HepG2 (cell line): ENCODE data around the gene RPS6KA2. TPM values are rescaled to one million over a fixed set of nuclear protein-coding genes. Genes with fewer than 3 reads are reported as not detected.

Experiments used
- ATAC-seq: fragments of 200-7000 bp; cut with Tn5 transposase; 3 replicates; pipeline ENCODE4 v1.9.1; 2020; ENCODE audit warnings: mild to moderate bottlenecking, moderate library complexity
- BruUV-seq: library from RNA; stranded (reverse); fragments of 400-500 nt; replicated peaks from 2 replicates; lab custom pipeline; 2021; lab: Mats Ljungman, UMichigan
- CTCF ChIA-PET: fragments of 300-600 bp; formaldehyde crosslinking; extraction: SDS; loops from one replicate; lab custom pipeline; 2021; ENCODE audit warnings: low total read pairs, inconsistent platforms, low intra/inter-chr PET ratio; lab: Yijun Ruan, JAX
- POLR2A ChIA-PET: fragments of 350-600 bp; sonication (Branson Sonifier 250); formaldehyde crosslinking; loops from one replicate; lab custom pipeline; 2020; ENCODE audit warnings: antibody characterized with exemption, inconsistent platforms; lab: Yijun Ruan, JAX
- DNase-seq: peaks from one replicate; pipeline ENCODE4 v3.0.0-alpha.2; 2015; ENCODE audit warnings: low spot score
- FAIRE-seq: peaks from 3 replicates; lab custom pipeline; 2011; peaks lifted over from hg19 to GRCh38; lab: Jason Lieb, UNC
- H2AFZ ChIP-seq: one replicate; pipeline ENCODE4 v1.6.1; 2011; ENCODE audit warnings: low read length, inconsistent platforms
- H3K27ac ChIP-seq: fragments of 300-600 bp; 3 replicates; pipeline ENCODE4 v1.8.0; 2011; ENCODE audit warnings: mixed run types, mild to moderate bottlenecking, mixed read lengths, low read length, inconsistent platforms; ENCODE audit not compliant: insufficient read depth; ENCODE audit errors: extremely low read length
- H3K27me3 ChIP-seq, 2 experiments: fragments of 200-600 bp in 1 of 2; 2 replicates in 1 of 2; 3 replicates in 1 of 2; pipeline versions ENCODE4 v1.6.0 to v1.8.0; 2011; ENCODE audit warnings: low read length in 2 of 2, mild to moderate bottlenecking in 2 of 2, moderate library complexity in 2 of 2, inconsistent platforms in 1 of 2; ENCODE audit not compliant: insufficient read depth in 2 of 2, control insufficient read depth in 1 of 2
- H3K36me3 ChIP-seq, 2 experiments: fragments of 200-600 bp in 1 of 2; replicated peaks in 1 of 2; 2 replicates in 1 of 2; 3 replicates in 1 of 2; pipeline versions ENCODE4 v1.5.1 to v1.8.0; 2011; ENCODE audit warnings: low read length in 2 of 2, inconsistent platforms in 1 of 2; ENCODE audit not compliant: insufficient read depth in 2 of 2, control insufficient read depth in 1 of 2
- H3K4me1 ChIP-seq: 2 replicates; pipeline ENCODE4 v1.5.1; 2012; ENCODE audit warnings: low read length, inconsistent platforms; ENCODE audit not compliant: insufficient read depth
- H3K4me2 ChIP-seq: 2 replicates; pipeline ENCODE4 v1.6.0; 2011; ENCODE audit warnings: low read depth, low read length, inconsistent platforms
- H3K4me3 ChIP-seq, 3 experiments: fragments of 200-600 bp in 1 of 3; sonication (generic), shearing (Covaris generic) in 1 of 3; replicated peaks in 1 of 3; 2 replicates each; pipeline ENCODE4 v1.5.1; 2011 to 2016; ENCODE audit warnings: low read length in 3 of 3, inconsistent platforms in 2 of 3, low read depth in 2 of 3, mild to moderate bottlenecking in 2 of 3, control low read depth in 1 of 3, mixed read lengths in 1 of 3; ENCODE audit not compliant: insufficient read depth in 1 of 3
- H3K79me2 ChIP-seq: one replicate; pipeline ENCODE4 v1.6.1; 2011; ENCODE audit warnings: low read length, inconsistent platforms; ENCODE audit not compliant: insufficient read depth
- H3K9ac ChIP-seq: 2 replicates; pipeline ENCODE4 v1.6.0; 2011; ENCODE audit warnings: mild to moderate bottlenecking, low read depth, low read length, inconsistent platforms; ENCODE audit not compliant: insufficient read depth
- H3K9me3 ChIP-seq: 2 replicates; pipeline ENCODE4 v1.5.1; 2012; ENCODE audit warnings: mild to moderate bottlenecking, low read length
- H4K20me1 ChIP-seq: 2 replicates; pipeline ENCODE4 v1.6.0; 2011; ENCODE audit warnings: inconsistent platforms, mild to moderate bottlenecking, low read length, moderate library complexity; ENCODE audit not compliant: insufficient read depth
- AKAP8 ChIP-seq: sonication (generic); formaldehyde crosslinking; IDR thresholded peaks from 2 replicates; pipeline ENCODE4 v1.5.1; 2020; ENCODE audit warnings: mild to moderate bottlenecking, missing genetic modification reagents
- ATRX ChIP-seq: sonication (generic); formaldehyde crosslinking; IDR thresholded peaks from 2 replicates; pipeline ENCODE4 v1.4.0; 2020; ENCODE audit warnings: missing genetic modification reagents, borderline replicate concordance
- CREBL2 ChIP-seq: sonication (generic); formaldehyde crosslinking; IDR thresholded peaks from 2 replicates; pipeline ENCODE4 v1.8.1; 2023; ENCODE audit warnings: missing genetic modification reagents, mild to moderate bottlenecking, borderline replicate concordance
- HNF4A ChIP-seq: sonication (generic); formaldehyde crosslinking; IDR thresholded peaks from 2 replicates; pipeline ENCODE4 v1.4.0; 2020; ENCODE audit warnings: missing genetic modification reagents
- KLF9 ChIP-seq: IDR thresholded peaks from 2 replicates; pipeline ENCODE4 v1.6.1; 2016; ENCODE audit warnings: low read depth
- SAP130 ChIP-seq: IDR thresholded peaks from 2 replicates; pipeline ENCODE4 v1.6.1; 2016; ENCODE audit warnings: low read depth
- TCF7 ChIP-seq: sonication (generic); IDR thresholded peaks from 2 replicates; pipeline ENCODE4 v1.6.1; 2016; ENCODE audit warnings: antibody characterized with exemption, low read depth
- ZNF709 ChIP-seq: sonication (generic); formaldehyde crosslinking; IDR thresholded peaks from 2 replicates; pipeline ENCODE4 v1.5.0; 2020; ENCODE audit warnings: mild to moderate bottlenecking, missing genetic modification reagents
- WGBS: methylation state at CpG from one replicate; pipeline ENCODE4 v1.1.6; 2017; ENCODE audit warnings: low lambda C conversion rate; 5-methylcytosine and 5-hydroxymethylcytosine counted together
- in situ Hi-C: cut with HindIII; loops from 2 replicates; pipeline ENCODE4 v1.10.0; 2017; ENCODE audit warnings: low pct_unique_long_range_greater_than_20kb; ENCODE audit not compliant: extremely low pct_ligation_motif_present
- intact Hi-C: fragments of 100-400 bp; cut with micrococcal nuclease; formaldehyde crosslinking; loops from one replicate; pipeline ENCODE4 v1.10.0; 2022; ENCODE audit not compliant: unreplicated experiment
- polyA plus RNA-seq, 8 experiments: library from polyadenylated mRNA; depleted of rRNA in 3 of 8; stranded (reverse) in 7 of 8; unstranded in 1 of 8; fragments of >200 nt; fragmentation: Illumina TruSeq in 4 of 8; extraction: Trizol in 4 of 8; gene quantifications; 2 replicates each; pipeline versions ENCODE4 v1.2.1 to v1.2.3, GENCODE V29; 2011 to 2016; ENCODE audit warnings: low read depth in 4 of 8, missing spikeins in 1 of 8, mixed read lengths in 1 of 8; ENCODE audit not compliant: insufficient read depth in 1 of 8
- total RNA-seq, 5 experiments: library from RNA; depleted of rRNA; stranded (reverse); fragments of >200 nt; fragmentation: Illumina TruSeq; extraction: Trizol; gene quantifications; 2 replicates each; pipeline ENCODE4 v1.2.3, GENCODE V29; 2016; ENCODE audit warnings: low read depth in 1 of 5
- TF ChIP-seq, protein P1 (sequence below): IDR thresholded peaks from 2 replicates; pipeline ENCODE4 v1.6.1; 2016; ENCODE audit warnings: mild to moderate bottlenecking, missing biosample characterization, missing genetic modification reagents
- TF ChIP-seq, protein P2 (sequence below): sonication (generic); formaldehyde crosslinking; IDR thresholded peaks from 2 replicates; pipeline ENCODE4 v1.4.0; 2020; ENCODE audit warnings: missing genetic modification reagents, mild to moderate bottlenecking, borderline replicate concordance
- TF ChIP-seq, protein P3 (sequence below): IDR thresholded peaks from 2 replicates; pipeline ENCODE4 v1.6.1; 2016; ENCODE audit warnings: low read depth, missing genetic modification reagents, missing compliant biosample characterization
- TF ChIP-seq, protein P4 (sequence below): sonication (generic); formaldehyde crosslinking; IDR thresholded peaks from 2 replicates; pipeline ENCODE4 v1.5.1; 2020; ENCODE audit warnings: mild to moderate bottlenecking, missing genetic modification reagents, borderline replicate concordance

RPS6KA2 gene
- total and polyA plus RNA-seq, 2 of the 13 experiments (the other 11 are each of a cell fraction or from before 2014, with no cell fraction given): 0.22 to 0.38 TPM

DNA sequence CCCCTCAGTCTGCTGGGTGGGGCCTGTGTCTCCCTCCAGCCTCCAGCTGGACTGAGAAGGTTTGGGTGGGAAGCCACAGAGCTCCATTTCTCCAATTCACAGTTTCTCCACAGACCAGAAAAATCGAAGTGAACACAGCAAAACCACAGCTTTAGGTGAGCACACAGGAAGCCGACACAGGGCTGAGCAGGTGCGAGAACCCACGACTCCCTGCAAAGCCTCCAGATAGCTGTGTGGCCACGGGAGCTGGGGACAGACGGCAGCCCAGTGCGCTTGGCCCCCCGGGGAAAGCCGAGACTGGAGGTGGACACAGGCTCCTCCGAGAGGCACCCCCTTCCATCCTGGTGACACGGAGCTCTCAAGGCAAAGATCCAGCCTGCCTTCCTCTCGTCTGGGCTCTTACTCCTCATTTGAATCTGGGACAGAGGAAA, 215.3 kb downstream of the RPS6KA2 start (continued):
- TF ChIP-seq, protein P1, sequence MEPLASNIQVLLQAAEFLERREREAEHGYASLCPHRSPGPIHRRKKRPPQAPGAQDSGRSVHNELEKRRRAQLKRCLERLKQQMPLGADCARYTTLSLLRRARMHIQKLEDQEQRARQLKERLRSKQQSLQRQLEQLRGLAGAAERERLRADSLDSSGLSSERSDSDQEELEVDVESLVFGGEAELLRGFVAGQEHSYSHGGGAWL (CRISPR knock-in tag): no peak
- TF ChIP-seq TCF7 (no peak), ZNF709 (CRISPR knock-in tag) (no peak), SAP130 (CRISPR knock-in tag) (no peak)

- peaks cover 7 to 43% of the 10 kb centered on the region in 2 experiments for H3K27me3 ChIP-seq
- no TSS peak for BruUV-seq
- in situ Hi-C loops (no loop called here), intact Hi-C loops (no loop called here)
- no peaks in the 10 kb centered on the region for H4K20me1 ChIP-seq
- H3K9ac ChIP-seq: no peak overlapping the region
- DNase-seq (no peak), ATAC-seq (no peak), FAIRE-seq (no peak)
- H3K9me3 ChIP-seq: no peaks in the 10 kb centered on the region
- peaks cover 19% of the 10 kb centered on the region for H3K4me1 ChIP-seq
- no peak overlapping the region for H3K4me3 ChIP-seq
- CTCF ChIA-PET: no interaction called here
- no peak overlapping the region for H3K27ac ChIP-seq
- H2AFZ ChIP-seq: no peak overlapping the region
- H3K79me2 ChIP-seq: no peaks in the 10 kb centered on the region
- POLR2A ChIA-PET: no interaction called here
- no peaks in the 10 kb centered on the region for H3K36me3 ChIP-seq
- H3K4me2 ChIP-seq: no peak overlapping the region
- WGBS: 49% methylated on average over 15 of the region's 15 CpGs
- TF ChIP-seq, protein P2, sequence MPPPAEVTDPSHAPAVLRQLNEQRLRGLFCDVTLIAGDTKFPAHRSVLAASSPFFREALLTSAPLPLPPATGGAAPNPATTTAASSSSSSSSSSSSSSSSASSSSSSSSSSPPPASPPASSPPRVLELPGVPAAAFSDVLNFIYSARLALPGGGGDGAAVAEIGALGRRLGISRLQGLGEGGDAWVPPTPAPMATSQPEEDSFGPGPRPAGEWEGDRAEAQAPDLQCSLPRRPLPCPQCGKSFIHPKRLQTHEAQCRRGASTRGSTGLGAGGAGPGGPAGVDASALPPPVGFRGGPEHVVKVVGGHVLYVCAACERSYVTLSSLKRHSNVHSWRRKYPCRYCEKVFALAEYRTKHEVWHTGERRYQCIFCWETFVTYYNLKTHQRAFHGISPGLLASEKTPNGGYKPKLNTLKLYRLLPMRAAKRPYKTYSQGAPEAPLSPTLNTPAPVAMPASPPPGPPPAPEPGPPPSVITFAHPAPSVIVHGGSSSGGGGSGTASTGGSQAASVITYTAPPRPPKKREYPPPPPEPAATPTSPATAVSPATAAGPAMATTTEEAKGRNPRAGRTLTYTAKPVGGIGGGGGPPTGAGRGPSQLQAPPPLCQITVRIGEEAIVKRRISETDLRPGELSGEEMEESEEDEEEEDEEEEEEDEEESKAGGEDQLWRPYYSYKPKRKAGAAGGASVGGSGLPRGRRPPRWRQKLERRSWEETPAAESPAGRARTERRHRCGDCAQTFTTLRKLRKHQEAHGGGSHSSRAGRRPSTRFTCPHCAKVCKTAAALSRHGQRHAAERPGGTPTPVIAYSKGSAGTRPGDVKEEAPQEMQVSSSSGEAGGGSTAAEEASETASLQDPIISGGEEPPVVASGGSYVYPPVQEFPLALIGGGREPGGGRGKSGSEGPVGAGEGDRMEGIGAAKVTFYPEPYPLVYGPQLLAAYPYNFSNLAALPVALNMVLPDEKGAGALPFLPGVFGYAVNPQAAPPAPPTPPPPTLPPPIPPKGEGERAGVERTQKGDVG (CRISPR knock-in tag): no peak
- TF ChIP-seq, protein P3, sequence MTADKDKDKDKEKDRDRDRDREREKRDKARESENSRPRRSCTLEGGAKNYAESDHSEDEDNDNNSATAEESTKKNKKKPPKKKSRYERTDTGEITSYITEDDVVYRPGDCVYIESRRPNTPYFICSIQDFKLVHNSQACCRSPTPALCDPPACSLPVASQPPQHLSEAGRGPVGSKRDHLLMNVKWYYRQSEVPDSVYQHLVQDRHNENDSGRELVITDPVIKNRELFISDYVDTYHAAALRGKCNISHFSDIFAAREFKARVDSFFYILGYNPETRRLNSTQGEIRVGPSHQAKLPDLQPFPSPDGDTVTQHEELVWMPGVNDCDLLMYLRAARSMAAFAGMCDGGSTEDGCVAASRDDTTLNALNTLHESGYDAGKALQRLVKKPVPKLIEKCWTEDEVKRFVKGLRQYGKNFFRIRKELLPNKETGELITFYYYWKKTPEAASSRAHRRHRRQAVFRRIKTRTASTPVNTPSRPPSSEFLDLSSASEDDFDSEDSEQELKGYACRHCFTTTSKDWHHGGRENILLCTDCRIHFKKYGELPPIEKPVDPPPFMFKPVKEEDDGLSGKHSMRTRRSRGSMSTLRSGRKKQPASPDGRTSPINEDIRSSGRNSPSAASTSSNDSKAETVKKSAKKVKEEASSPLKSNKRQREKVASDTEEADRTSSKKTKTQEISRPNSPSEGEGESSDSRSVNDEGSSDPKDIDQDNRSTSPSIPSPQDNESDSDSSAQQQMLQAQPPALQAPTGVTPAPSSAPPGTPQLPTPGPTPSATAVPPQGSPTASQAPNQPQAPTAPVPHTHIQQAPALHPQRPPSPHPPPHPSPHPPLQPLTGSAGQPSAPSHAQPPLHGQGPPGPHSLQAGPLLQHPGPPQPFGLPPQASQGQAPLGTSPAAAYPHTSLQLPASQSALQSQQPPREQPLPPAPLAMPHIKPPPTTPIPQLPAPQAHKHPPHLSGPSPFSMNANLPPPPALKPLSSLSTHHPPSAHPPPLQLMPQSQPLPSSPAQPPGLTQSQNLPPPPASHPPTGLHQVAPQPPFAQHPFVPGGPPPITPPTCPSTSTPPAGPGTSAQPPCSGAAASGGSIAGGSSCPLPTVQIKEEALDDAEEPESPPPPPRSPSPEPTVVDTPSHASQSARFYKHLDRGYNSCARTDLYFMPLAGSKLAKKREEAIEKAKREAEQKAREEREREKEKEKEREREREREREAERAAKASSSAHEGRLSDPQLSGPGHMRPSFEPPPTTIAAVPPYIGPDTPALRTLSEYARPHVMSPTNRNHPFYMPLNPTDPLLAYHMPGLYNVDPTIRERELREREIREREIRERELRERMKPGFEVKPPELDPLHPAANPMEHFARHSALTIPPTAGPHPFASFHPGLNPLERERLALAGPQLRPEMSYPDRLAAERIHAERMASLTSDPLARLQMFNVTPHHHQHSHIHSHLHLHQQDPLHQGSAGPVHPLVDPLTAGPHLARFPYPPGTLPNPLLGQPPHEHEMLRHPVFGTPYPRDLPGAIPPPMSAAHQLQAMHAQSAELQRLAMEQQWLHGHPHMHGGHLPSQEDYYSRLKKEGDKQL (CRISPR knock-in tag): no peak
- TF ChIP-seq AKAP8 (CRISPR knock-in tag) (no peak), HNF4A (CRISPR knock-in tag) (no peak), ATRX (no peak), CREBL2 (CRISPR knock-in tag) (no peak), KLF9 (CRISPR knock-in tag) (no peak)
- TF ChIP-seq, protein P4, sequence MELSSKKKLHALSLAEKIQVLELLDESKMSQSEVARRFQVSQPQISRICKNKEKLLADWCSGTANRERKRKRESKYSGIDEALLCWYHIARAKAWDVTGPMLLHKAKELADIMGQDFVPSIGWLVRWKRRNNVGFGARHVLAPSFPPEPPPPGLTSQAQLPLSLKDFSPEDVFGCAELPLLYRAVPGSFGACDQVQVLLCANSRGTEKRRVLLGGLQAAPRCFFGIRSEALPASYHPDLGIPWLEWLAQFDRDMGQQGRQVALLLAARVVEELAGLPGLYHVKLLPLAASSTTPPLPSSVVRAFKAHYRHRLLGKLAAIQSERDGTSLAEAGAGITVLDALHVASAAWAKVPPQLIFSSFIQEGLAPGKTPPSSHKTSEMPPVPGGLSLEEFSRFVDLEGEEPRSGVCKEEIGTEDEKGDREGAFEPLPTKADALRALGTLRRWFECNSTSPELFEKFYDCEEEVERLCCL (CRISPR knock-in tag): no peak
Observed at GRCh38 chr6:166411271-166411670, 215.8 kb downstream of the RPS6KA2 start.
